Renal cortex interstitium (tissue), 11 donors: ENCODE data around the gene NT5C2. TPM values are rescaled to one million over a fixed set of nuclear protein-coding genes. Genes with fewer than 3 reads are reported as not detected.

Experiments
- DNase-seq, 11 donors: peaks; one replicate each; pipeline ENCODE4 v3.0.0-alpha.2; 2013; ENCODE audit warnings: low read depth in 9 of 11, low spot score in 4 of 11; ENCODE audit errors: extremely low read depth in 1 of 11
- polyA plus RNA-seq, 3 donors: library from polyadenylated mRNA; unstranded; fragments of 120-200 nt; gene quantifications; one replicate each; pipeline ENCODE4 v1.2.1, GENCODE V29; 2013; ENCODE audit not compliant: insufficient read length in 3 of 3

The NT5C2 gene
- polyA plus RNA-seq, 3 donors: 99.2 to 123 (median 105) TPM

DNA sequence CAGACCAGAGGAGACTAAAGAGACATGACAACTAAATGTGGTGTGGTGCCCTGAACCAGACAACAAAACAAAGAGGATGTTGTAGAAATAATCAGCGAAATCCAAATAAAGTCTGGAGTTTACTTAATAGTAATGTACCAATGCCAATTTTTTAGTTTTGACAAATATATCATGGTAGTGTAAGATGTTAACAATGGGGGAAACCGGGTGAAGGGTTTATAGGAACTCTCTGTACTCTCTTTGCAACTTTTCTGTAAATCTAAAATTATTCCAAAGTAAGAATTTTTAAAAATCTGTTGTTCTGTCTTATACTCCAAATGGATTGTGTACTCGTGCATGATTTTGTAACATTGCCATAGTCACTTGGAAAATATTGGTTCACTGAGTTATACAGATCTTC, 145.7 kb downstream of the NT5C2 start:
- no peak for DNase-seq

DNA sequence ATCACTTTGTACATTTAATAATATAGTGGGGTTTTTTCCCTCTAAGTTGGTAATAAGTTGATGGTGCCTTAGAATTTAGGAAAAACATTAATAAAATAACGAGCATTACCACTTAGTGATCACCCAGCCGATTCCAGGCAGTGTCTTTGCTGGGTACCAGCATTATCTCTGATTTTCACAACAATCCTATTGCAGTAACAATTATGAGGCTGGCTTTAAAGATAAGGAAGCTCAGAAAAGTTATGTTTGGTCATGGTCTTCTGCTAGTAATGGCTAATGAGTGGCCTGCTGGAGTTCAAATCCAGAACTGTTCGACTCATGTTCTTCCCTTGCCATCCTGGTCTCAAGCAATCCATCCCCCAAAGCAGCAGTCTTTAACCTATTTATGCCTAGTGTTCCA, 147.1 kb downstream of the NT5C2 start:
- DNase-seq: no peak

DNA sequence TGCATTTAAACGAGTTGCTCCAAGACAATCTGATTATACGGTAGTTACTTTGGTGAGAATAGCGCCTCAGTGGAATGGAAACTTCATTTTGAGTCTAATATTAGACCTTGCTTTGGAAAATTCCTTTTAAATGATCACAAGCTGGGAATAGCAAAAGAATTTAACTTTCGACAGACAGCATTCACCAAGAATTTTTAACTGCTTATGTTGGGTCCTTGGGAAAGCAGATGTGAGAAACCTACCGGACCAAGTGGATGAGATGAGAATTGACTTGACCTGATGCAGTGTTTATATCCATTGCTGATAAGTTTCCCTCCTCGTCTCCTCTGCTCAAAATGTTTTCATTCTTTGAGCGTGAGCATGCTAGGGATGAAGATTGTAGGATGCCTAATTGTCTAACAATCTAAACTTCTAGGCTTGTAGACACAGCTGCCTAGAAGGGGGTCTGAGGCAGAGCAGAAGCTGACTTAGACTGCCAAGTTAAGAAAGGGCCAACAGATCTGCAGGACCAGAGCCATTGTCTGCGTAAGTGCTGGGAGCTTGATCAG, 148.1 kb downstream of the NT5C2 start:
- no peak for DNase-seq

DNA sequence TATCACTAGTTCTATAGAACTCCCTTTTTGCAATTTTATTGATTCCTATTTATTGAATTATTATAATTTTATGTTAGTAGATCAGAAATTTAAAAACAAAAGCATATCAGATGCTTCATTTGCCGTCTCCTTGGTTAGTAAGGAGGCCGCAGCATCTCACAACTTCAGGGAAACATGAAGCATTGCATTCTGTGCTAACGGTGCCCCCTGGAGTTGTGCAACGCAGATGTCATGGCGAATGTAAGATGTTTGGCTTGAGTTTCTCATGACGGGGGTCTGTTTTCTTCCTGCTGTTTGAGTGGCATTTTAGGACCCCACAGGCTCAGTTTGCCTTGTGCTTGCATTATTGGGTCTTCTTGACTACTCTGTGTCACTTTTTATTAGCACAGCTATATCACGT, 150.2 kb downstream of the NT5C2 start:
- no peak for DNase-seq

DNA sequence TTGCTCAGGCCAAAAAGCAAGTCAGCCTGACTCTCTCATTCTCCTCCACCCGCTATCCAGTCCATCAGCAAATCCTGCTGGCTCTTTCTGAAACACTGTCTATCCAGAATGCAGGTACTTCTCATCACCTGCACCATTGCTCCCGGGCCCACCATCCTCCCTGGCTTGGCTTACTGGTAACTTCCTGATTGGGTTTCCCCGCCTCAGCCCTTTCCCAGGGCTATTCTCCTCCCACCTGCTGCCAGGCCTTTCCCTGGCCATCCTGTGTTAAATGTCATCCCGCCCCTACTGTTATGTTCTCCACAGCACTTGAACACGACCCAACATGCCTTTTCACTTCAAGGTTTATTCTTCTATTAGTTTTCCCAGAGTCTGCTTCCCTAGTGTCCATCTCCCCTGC, 150.9 kb downstream of the NT5C2 start:
- DNase-seq: no peak

DNA sequence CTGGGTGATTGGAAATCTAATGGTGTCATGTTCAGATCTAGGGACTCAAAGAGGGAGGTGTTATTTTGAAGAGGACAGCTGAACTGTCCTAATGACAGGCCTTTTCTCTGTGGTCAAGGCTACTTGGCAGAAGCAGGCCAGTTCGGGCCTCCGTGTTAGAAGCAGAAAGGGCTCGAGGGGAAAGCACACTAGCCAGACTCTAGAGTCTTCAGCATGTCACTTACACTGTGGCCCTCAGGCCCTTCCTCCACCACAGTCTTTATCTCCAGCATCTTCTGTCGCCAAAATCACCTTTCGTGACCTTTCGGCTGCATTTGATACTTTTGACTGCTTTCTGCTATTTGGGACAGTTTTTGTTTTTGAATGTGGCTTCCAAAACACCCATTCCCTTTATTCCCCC, 151.7 kb downstream of the NT5C2 start:
- no peak for DNase-seq

DNA sequence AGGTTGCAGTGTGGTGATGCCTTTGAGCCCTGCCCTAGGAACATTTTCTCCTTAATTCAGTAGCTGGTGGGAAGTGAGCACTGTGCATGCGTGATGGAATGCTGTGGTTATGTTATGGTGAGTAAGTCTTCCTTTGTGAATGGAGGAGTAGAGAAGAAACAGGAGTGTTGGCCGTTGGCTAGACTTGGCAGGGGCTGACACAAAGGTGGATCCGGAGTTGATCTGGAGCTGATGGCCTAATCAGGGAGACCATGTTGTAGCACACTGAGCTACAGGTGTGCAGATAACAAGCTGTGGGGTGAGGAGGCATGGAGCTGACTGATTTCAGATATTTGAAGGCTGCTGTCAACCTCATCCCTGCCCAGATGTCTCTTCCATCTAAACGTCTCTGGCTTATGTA, 152.7 kb downstream of the NT5C2 start:
- DNase-seq: no peak

DNA sequence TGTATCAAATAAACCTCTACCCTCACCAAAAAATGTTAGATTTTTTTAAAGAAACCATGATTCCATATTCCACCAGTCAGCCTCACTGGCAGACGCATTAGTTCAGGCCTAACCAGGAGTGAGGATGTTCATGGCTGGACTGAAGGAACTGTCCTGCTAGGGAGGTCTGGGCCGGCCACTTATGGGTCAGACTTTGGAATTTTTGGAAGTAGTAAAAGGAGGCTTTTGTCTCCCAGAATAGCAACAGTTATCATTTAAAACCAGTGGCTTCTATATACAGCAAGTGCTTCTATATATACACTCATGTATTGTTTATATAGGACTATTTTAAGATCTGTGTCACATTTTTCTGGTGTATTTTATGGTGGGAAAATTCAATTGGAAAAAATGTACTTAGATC, 154.5 kb downstream of the NT5C2 start:
- no peak for DNase-seq

Other genes starting within 250 kb of the NT5C2 start
- gene RPEL1, start 52.6 kb upstream of the NT5C2 start, polyA plus RNA-seq: under 1 TPM; 0.14 to 0.19 (median 0.17) TPM
- 1 to 10 TPM in 1 of 3 donors, under 1 TPM in 2; 0.54 to 1.1 (median 0.64) TPM for gene INA, start 83.9 kb upstream of the NT5C2 start, polyA plus RNA-seq
- gene PCGF6, start 157.9 kb upstream of the NT5C2 start, polyA plus RNA-seq: 10 to 100 TPM; 12.9 to 15.7 (median 13.9) TPM
- 1 to 10 TPM; 7.4 to 8.9 (median 8.2) TPM for gene TAF5, start 174.7 kb upstream of the NT5C2 start, polyA plus RNA-seq
- 100 to 1,000 TPM; 192 to 270 (median 233) TPM for gene ATP5MK, start 203.2 kb upstream of the NT5C2 start, polyA plus RNA-seq
- 10 to 100 TPM; 35.7 to 38.6 (median 36.7) TPM for gene PDCD11, start 203.4 kb upstream of the NT5C2 start, polyA plus RNA-seq